Adrenal gland (tissue), 12 donors: ENCODE data around the gene MVB12B. TPM values are rescaled to one million over a fixed set of nuclear protein-coding genes. Genes with fewer than 3 reads are reported as not detected.

ENCODE experiments used
- DNase-seq, 7 donors: peaks; one replicate each; pipeline ENCODE4 v3.0.0-alpha.2; 2019 to 2020
- H3K27ac ChIP-seq, 5 donors: fragments of 200-600 bp; sonication (generic) in 4 of 5; 1 replicate in 3 of 5; 2 replicates in 2 of 5; pipeline versions ENCODE4 v1.5.1 to v1.8.0; 2016 to 2020; ENCODE audit warnings: mild to moderate bottlenecking in 1 of 5
- H3K27me3 ChIP-seq: fragments of 200-600 bp; 2 replicates; pipeline ENCODE4 v1.8.0; 2021
- H3K36me3 ChIP-seq, 2 donors: fragments of 200-600 bp; replicated peaks in 1 of 2; 1 replicate in 1 of 2; 2 replicates in 1 of 2; pipeline versions ENCODE4 v1.5.1 to v1.8.0; 2018 to 2022
- H3K4me1 ChIP-seq, 2 donors: fragments of 200-600 bp; replicated peaks in 1 of 2; 1 replicate in 1 of 2; 2 replicates in 1 of 2; pipeline versions ENCODE4 v1.5.1 to v1.8.0; 2018 to 2021
- H3K4me3 ChIP-seq, 4 donors: fragments of 200-600 bp; sonication (generic) in 3 of 4; one replicate each; pipeline ENCODE4 v1.5.1; 2016 to 2018
- H3K9me3 ChIP-seq, 3 donors: fragments of 200-600 bp; sonication (generic) in 1 of 3; replicated peaks in 1 of 3; 1 replicate in 2 of 3; 2 replicates in 1 of 3; pipeline versions ENCODE4 v1.5.1 to v1.8.0; 2016 to 2021
- CTCF ChIP-seq, 6 experiments: fragments of 450-650 bp in 4 of 6; fragments of 200-600 bp in 2 of 6; sonication (generic) in 1 of 6; IDR thresholded peaks; 1 replicate in 5 of 6; 2 replicates in 1 of 6; pipeline versions ENCODE4 v1.5.1 to v1.8.0; 2016 to 2021; ENCODE audit warnings: antibody characterized with exemption in 6 of 6, mild to moderate bottlenecking in 2 of 6, moderate library complexity in 1 of 6
- POLR2A ChIP-seq, 2 donors: fragments of 450-650 bp; IDR thresholded peaks; one replicate each; pipeline ENCODE4 v1.6.1; 2017; ENCODE audit warnings: antibody characterized with exemption in 2 of 2, mild to moderate bottlenecking in 2 of 2, moderate library complexity in 1 of 2
- whole genome bisulfite sequencing, 4 donors: extraction: QIAGEN DNeasy Blood & Tissue Kit in 2 of 4; methylation state at CpG; one replicate each; pipeline versions ENCODE4 v1.1.5 to v1.1.7; 2013 to 2017; 5-methylcytosine and 5-hydroxymethylcytosine counted together
- intact Hi-C, 2 donors: fragments of 100-400 bp; cut with DNase I; formaldehyde crosslinking; loops; one replicate each; pipeline versions ENCODE4 v1.14.1 to v1.15.0; 2022 to 2023
- polyA plus RNA-seq, 3 donors: library from polyadenylated mRNA; stranded (reverse); fragments of 200-250 nt in 2 of 3; fragments of 350-450 nt in 1 of 3; fragmentation: Illumina TruSeq in 1 of 3; extraction: RNeasy Lipid Tissue Mini Kit (QIAGEN cat#74804) in 1 of 3; gene quantifications; one replicate each; pipeline ENCODE4 v1.2.3, GENCODE V29; 2013 to 2014
- total RNA-seq, 9 donors: library from RNA; depleted of rRNA in 4 of 9; stranded (reverse); fragments of >200 nt in 4 of 9; fragments of 120-200 nt in 1 of 9; fragmentation: NEBNext Ultra II Directional in 1 of 9; extraction: Animal tissue kit (Norgen Biotek cat#: 25700) in 1 of 9; gene quantifications; one replicate each; pipeline versions ENCODE4 v1.1.0 to v1.2.4, GENCODE V29; 2013 to 2023
- donor health status: healthy with polysubstance abuse.
- donor health status: Bipolar disorder and iron deficiency.
- donor health status: DM: yes; HTN: yes; CAD: no.
- donor health status: DM: no; HTN: no; CAD: no.
- donor health status: DM: no; HTN: no; CAD: no.
- donor health status: DM: yes; HTN: yes; CAD: no.

The MVB12B gene
- total and polyA plus RNA-seq, 12 donors, result 3.7 to 20.5 (median 12.8) TPM

GRCh38 chr9:126451316-126451885, 124.8 kb downstream of the MVB12B start:
- intact Hi-C loops, result no loop called here
- WGBS, 4 donors, result 86 to 93% (median 89%) methylated on average over 5 to 6 of the region's 6 CpGs
- no peaks in the 10 kb centered on the region for H3K36me3 ChIP-seq

GRCh38 chr9:126452106-126452505, 125.5 kb downstream of the MVB12B start:
- DNase-seq, result no peak
- Histone ChIP-seq H3K27ac (no peak overlapping the region), H3K4me1 (no peaks in the 10 kb centered on the region), H3K9me3 (no peaks in the 10 kb centered on the region), H3K36me3 (no peaks in the 10 kb centered on the region), H3K4me3 (no peak overlapping the region), H3K27me3 (no peaks in the 10 kb centered on the region)
- intact Hi-C loops, result no loop called here
- WGBS, 4 donors, result 85 to 92% (median 92%) methylated on average over 11 to 12 of the region's 12 CpGs
- TF ChIP-seq POLR2A (IDR thresholded peaks at IDR 0.05) (no peak), CTCF (IDR thresholded peaks at IDR 0.05) (no peak)

More at GRCh38 chr9:126451316-126451885, 124.8 kb downstream of the MVB12B start:
- no peak overlapping the region for H3K4me3 ChIP-seq
- DNase-seq, result no peak
- no peak for TF ChIP-seq POLR2A (IDR thresholded peaks at IDR 0.05)
- TF ChIP-seq CTCF (IDR thresholded peaks at IDR 0.05), result no peak
- H3K27ac ChIP-seq, result no peak overlapping the region
- no peaks in the 10 kb centered on the region for H3K9me3 ChIP-seq
- no peaks in the 10 kb centered on the region for H3K27me3 ChIP-seq
- H3K4me1 ChIP-seq, result no peaks in the 10 kb centered on the region

GRCh38 chr9:126453156-126453963, 126.7 kb downstream of the MVB12B start:
- H3K4me1 ChIP-seq, result no peaks in the 10 kb centered on the region
- 83 to 90% (median 85%) methylated on average over 14 of the region's 14 CpGs for WGBS, 4 donors
- intact Hi-C loops, result no loop called here
- no peak overlapping the region for H3K27ac ChIP-seq
- no peaks in the 10 kb centered on the region for H3K27me3 ChIP-seq
- no peak for TF ChIP-seq POLR2A (IDR thresholded peaks at IDR 0.05)
- TF ChIP-seq CTCF (IDR thresholded peaks at IDR 0.05), result no peak
- H3K9me3 ChIP-seq, result no peaks in the 10 kb centered on the region
- H3K36me3 ChIP-seq, result no peaks in the 10 kb centered on the region
- DNase-seq, result no peak
- no peak overlapping the region for H3K4me3 ChIP-seq

- WGBS, 4 donors, result 82 to 95% (median 90%) methylated on average over 4 of the region's 4 CpGs
- no peak overlapping the region for H3K27ac ChIP-seq
- H3K36me3 ChIP-seq, result no peaks in the 10 kb centered on the region
- TF ChIP-seq CTCF (IDR thresholded peaks at IDR 0.05) (no peak), POLR2A (IDR thresholded peaks at IDR 0.05) (no peak)
- no peak overlapping the region for H3K4me3 ChIP-seq
- no peaks in the 10 kb centered on the region for H3K9me3 ChIP-seq
- H3K4me1 ChIP-seq, result no peaks in the 10 kb centered on the region
- DNase-seq, result no peak
- intact Hi-C loops, result no loop called here
- no peaks in the 10 kb centered on the region for H3K27me3 ChIP-seq
These were observed 127.6 kb downstream of the MVB12B start for GRCh38 chr9:126454215-126454614.
